GM18870 (cell line): ENCODE measurements around the gene PTPN22.
A peak's percentile ranks its signal among the peaks of the same experiment; 100 is the strongest.

Source experiments
- ATAC-seq: cut with Tn5 transposase; IDR thresholded peaks from one replicate; pipeline ENCODE4 v1.9.1; 2021; ENCODE audit warnings: moderate library complexity; ENCODE audit not compliant: unreplicated experiment

The PTPN22 gene

DNA sequence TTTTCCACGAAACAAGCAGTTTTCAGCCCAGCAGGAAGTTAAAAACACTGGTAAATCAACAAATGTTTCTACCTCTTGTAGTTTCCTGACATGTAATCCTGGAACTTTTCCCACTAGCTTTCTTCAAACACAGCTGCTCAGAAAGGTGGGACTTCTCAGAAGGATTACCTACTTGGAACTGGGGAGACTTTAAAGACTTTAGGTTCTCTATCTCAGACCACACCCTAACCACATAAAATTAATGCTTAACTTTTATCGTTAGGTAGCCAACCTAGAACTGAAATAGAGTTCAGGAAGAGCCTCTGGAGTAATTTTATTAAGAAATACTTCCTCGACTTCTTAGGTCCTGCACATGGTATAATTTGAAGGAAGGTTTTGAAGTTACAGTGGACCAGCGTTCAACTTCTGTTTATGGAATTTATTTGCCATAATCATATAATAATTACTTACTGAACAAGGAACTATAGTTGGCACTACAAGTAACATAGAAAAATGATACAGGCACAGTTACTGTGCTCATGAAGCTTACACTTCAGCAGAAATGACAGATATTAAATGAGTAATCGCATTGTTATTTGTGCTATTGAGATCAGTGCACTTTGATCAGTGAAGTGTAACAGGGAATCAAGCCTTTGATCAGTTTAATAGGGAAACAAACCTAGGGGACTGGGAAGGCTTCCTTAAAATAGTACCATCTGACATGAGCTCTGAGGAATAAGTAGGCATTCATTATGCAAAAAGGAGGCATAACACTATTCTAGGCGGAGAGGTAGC, 16.1 kb upstream of the PTPN22 start, which contains the start of gene BCL2L15:
Gene BCL2L15 (minus strand): TSS at position 180 of the 774 bp plus-strand sequence. CDS start 206 bp downstream, outside the sequence.
- no peak for ATAC-seq

DNA sequence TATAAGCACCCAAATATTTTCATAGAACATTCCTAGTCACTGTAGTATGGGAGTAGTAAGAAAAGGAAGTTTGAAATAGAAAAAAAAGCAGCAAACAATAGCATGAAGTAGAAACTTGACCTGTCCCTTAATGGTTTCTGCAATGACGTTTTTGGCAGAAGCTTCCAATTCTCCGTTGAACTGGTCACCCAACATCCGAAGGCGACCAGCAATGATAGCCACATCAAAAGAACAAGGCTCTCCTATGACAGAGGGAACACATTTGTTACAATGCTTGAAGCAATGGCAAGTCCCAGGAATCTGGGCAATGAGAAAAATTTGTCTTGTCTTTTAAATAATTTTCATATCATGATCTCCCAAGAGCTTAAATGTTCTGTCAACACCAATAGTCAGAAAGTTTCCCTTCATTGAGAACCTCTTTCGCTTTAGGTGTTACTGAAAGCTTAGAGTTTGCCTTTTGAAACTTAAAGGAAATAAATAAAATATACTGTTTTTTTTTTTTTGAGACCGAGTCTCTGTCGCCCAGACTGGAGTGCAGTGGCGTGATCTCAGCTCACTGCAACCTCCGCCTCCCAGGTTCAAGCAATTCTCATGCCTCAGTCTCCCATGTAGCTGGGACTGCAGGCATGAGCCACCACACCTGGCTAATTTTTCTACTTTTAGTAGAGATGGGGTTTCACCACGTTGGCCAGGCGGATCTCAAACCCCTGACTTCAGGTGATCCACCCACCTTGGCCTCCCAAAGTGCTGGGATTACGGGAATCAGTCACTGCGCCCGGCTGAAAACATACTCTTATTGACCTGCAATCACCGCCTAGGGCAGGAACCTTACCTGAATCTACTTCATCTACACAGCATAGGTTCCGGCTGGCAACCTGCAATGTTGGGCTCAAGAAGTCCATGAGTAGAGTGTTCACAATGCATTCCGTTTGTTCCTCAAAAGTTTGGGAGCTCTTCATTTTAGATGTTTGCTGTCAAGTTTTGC, 15.2 kb upstream of the PTPN22 start:
- no peak for ATAC-seq

DNA sequence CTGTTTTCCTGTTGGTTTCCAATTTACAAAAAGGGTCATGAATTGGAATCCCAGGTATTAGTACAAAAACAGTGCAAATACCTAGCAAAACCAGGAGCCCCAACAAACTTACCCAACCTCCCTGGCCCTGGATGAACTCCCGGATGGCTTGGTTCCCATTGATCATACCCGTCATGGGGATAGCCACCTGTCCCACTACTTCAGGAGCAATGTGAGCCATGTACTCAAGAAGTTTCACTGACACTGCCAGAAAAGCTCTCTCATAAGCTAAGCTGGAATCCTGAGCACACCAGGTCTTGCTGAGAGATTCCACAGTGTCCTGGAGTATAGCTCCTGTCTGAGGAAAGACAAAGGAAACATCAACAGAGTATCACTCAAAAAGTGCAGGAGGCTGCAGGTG, 10.1 kb upstream of the PTPN22 start:
- no peak for ATAC-seq

DNA sequence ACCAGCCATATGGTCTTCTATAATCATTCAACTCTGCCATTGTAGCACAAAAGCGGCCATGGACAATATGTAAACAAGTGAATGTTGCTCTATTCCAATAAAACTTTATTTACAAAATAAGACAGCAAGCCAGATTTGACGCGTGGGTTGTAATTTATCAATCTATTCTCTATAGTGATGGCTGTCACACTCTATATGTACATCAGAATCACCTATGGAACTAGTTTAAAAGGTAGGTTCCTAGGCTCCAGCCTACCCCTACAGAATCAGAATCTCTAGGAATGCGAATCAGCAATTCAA, 8.2 kb upstream of the PTPN22 start:
- no peak for ATAC-seq

DNA sequence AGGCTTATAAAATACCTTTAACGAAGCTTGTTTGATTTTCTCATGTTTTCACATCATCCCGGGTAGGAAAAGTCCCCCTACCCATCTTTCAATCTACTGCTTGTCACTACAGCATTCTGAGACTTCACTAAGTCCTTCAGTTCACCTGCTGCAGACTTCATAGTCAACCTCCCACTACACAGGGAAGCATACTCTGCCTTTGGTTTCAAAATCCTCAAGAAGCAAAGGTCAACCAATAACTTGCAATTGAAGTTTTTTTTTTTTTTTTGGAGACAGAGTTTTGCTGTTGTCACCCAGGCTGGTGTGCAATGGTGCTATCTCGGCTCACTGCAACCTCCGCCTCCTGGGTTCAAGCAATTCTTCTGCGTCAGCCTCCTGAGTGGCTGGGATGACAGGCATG, 4.7 kb upstream of the PTPN22 start:
- ATAC-seq, result no peak

DNA sequence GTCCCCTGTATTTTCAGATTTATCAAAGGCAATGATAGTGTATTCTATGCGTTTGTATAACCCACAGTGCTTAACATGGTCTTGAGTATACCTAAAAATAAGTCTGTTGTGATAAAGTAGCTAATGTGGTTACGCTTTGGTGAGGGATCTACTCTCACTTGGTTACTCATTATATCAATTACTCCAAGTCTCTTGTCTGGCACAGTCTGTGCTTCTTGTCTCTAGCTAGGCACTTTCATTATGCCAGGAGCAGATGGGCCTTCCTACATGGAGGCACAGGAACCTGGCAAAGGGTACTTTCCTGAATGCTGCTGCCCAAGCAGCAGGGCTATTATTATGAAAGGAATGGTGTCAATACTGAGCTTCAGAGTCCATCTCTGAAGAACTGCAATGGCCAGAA, 4.2 kb upstream of the PTPN22 start:
- ATAC-seq, result peak; percentile 27

DNA sequence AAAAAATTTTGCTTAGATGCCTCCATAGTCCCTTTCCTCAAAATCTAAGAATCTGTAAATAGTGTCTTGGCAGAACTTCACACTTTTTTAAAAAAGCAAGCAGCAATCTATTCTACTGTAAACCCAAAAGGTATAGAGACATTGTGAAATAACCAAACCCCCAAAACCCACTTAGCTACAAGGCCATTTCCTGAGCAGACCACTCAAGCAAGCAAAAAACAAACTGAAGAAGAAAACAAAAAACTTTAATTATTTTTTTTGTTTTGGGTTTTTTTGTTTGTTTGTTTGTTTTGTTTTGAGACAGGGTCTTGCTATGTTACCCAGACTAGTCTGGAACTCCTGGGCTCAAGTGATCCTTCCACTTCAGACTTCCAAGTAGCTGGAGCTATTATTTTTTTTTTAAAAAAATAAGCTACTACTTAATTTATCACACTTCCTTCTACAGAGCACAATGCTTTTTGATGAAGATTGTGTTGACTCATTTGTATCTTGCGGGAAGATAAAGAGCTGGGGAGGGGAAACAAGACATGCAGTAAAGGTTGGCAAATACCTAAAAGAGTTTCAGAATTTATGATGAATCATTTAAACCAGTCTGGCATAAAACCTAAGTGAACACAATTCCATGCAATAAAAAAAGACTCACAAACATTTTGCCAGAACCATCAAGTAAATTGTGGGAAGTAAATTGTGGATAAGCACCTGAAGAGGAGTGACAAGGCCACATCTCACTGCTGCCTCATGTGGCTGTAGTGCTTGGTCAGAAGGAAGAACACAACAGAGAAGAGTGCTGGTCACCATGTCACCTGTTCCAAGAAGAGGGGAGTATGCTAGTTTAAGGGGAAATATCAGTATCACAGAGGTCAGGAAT, 2.7 kb upstream of the PTPN22 start:
- peak; percentile 35 for ATAC-seq

DNA sequence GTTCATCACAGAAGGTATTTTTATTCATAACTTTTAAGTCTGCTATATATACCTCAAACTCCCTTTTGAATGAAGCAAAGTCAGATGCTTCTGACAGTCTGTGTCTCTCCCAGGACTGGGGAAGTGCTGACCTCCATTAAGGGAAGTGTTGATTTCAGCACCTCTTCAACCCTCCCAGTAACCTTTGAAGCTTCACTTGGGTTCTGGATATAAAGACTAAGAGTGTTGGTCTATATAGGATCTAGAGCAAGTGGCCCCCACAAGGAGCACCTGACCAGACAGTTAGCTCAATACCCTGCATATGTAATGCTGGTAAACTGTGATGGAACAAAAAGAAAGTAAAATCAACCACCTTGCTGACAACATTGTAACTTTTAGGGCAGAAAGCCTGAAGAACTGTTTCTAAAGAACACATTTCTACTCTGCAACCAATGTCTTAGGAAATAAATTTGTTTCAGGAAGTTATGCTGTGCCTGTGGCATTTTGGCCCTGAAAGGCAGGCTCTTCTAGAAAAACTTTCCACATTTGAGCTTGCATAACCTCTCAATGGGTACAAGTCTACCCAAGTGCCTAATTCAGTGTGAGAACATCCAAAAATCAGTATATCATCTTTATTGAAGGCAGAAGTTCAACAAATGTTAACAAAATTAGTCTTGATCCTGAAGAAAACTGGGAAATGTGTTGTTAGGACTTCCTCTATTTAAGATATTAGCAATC, 865 bp upstream of the PTPN22 start:
- ATAC-seq, result no peak

DNA sequence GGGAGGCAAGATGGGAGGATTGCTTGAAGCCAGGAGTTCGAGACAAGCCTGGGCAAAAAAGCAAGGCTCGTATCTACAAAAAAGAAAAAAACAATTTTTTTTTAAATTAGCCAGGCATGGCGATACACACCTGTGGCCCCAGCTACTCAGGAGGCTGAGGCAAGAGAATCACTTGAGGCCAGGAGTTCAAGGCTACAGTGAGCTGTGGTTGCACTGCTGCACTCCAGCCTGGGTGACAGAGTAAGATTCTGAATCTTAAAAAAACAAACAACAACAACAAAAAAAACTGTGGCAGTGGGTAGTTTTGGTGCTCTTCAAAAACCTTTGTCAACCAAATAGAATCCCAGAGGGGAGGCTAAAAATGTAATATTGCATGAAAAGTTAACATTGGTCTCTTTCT, 734 bp downstream of the PTPN22 start:
- no peak for ATAC-seq

DNA sequence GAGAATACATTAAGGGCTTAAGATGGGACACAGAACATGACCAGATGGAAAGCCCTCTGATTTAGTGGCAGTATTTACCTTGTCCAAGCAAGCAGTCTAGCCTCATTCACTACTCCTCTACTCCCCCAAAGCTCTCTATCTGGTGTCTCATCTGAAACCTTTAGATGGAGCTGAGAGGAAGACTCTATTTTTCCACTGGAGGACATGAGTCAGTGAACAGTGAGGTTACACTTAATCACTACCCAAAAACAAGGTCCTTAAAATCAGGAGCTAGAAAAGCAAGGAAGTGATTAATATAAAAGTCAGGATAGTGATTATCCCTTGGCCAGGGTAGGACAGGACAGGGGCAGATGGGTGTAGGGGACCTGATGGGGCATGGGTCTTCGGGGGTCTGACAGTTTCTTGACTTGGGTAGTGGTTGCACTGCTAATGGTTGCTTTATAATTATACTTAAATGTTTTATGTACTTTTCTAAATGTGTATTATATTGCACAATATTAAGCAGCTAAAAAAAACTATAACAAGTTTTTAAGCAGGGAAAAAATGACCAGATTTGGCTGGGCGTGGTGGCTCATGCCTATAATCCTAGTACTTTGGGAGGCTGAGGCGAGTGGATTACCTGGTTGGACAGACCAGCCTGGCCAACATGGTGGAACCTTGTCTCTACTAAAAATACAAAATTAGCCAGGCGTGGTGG, 3.0 kb downstream of the PTPN22 start:
- no peak for ATAC-seq

DNA sequence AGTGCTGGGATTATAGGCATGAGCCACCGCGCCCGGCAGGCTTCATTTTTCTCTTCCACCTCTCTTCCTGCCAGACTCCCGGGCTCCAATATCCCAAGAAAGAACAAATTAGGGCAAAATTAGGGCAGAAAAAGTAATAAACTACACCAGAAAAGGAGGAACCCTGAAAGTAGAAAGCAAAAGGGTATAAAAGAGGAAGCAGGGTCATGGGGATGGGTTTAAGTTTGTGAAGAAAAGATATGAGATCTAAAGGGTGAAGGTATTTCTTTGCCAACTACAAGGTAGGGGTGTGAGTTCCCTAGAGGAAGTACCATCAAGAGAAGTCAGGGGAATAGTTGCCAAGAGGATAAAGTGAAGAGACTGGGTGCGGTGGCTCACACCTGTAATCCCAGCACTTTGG, 9.9 kb downstream of the PTPN22 start:
- ATAC-seq, result no peak

DNA sequence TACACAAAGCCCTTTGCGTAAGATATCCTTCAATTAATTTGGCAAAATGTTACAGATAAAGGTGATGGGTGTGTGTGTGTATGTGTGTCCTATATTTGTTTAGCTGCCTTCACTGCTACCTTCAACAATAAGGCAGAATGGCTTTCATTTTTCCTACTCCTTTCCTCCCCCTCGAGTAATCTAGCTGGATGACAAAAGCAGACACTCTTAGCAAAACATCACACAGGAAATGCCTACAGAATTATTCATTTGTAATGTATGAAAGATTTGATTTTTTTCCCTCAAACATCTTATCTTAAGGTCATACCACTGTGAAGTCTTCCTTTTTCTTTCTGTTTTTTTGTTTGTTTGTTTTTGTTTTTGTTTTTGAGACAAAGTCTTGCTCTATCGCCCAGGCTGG, 10.6 kb downstream of the PTPN22 start:
- ATAC-seq, result no peak

DNA sequence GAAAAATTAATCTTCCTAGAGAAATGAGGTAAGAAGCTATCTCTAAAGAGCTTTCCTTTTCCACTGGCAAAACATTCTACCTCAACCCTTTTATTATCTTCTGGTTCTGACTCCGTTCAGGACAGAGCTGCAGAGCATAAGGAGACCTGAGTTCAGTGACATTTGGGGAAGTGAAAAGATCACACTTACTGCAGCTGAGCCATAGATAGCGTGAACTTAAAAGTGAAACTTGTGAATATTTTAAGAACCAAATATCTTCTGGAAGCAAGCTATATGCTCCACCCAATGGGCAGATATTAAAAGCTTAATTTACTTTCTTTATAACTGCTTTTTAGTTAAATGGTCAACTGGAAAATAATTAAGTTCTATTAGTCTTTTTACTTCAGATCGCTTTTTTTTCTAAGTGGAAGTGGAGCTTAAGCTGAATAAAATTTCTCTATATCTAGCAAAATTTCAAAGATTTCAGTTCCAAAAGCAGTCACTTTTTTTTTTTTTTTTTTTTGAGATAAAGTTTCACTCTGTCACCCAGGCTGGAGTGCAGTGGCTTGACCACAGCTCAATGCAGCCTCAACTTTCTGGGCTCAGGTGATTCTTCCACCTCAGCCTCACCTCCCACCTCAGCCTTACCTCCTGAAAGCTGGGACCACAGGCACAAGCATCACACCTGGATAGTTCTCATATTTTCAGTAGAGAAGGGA, 11.9 kb downstream of the PTPN22 start:
- ATAC-seq, result peak; percentile 90

DNA sequence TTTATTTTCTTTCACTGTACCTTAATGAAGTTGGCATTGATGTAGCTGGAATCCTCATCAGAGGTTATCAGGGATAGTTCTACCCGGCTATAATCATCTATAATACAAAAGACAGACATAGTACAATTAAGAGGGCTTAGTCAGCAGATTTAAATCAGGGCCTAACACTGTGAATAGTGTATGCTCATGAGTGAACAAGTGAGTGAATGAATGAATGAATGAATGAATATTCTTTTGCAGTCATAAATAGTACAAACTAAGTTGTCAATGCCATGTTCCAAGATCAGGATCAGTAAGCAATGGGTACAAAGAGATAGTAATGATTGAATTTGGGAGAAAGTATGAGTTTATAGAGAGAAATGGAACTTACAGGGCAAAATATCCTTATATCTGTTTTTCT, 12.5 kb downstream of the PTPN22 start:
- no peak for ATAC-seq

DNA sequence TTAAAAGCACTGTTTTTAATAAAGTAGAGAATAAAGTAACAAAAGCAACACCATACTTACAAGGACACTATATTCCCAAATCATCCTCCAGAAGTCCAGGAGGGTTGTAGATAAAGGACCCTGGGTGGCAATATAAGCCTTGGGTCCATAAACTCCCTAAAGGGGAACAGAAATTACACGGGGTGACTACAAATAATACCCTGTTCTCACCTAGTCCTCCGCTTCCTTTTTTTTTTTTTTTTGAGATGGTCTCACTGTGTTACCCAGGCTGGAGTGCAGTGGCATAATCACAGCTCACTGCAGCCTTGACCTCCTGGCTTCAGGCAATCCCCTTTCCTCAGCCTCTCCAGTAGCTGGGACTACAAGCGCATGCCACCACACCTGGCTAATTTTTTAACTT, 13.1 kb downstream of the PTPN22 start:
- ATAC-seq, result no peak

DNA sequence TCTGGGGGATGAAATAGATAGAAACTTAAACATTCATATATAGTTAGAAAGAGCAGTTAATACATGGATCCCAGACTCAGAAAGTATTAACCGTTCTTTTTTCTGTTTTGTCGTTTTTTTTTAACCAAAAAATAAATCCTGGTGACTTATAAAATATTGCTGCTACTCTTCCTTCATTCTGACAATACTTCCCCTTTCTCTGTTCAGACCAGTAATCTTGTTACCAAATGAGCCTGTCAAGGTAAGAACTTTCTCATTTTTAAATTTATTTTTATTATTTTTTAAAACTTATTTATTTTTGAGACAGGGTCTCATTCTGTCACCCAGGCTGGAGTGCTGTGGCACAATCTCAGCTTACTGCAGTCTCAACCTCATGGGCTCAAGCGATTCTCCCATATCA, 13.7 kb downstream of the PTPN22 start:
- no peak for ATAC-seq

DNA sequence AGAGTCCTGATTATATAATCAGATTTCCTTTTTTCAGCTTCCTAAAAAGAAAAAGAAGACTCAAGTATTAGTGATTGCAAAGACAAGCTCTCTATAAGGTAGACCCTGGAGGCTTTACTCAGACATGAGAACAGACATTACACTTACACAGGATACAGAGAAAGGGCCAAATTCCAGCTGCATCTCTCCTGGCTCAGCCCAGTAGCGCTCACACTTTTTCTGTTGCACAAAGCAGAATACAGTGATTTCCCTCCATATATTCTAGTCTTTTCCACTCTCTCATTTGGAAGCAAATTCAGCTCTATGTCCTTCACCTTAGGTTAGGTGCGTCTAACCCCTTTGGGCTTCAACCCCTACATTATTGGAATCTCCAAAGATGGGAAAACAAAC, 15.1 kb downstream of the PTPN22 start:
- no peak for ATAC-seq

DNA sequence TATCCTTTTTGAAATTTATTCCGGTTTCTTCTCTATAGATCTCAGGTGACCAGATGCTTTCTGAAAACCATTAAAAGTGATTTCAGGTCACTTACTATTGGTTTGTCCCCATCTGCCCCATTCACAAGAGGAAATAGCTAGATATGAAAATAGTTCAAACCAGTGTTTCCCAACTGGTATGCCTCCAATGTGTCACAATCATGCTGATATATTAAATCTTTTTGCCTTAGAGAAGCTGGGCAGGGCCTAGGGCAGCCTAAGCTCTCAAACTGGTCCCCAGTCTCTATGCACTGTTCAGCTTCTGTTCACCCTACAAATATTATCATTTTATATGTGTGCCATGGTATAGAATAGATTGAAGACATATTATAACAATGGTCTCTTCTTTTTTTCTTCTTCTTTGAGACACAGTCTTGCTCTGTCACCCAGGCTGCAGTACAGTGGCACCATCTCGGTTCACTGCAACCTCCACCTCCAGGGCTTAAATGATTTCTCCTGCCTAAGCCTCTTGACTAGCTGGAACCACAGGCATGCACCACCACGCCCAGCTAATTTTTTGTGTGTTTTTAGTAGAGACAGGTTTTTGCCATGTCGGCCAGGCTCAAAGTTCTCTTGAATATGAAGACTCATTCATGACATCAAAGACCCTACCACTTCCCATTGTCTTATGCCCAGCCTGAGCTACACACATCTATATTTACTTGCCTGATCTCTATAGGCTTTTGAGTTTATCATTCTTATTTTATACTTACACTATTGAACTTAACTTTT, 15.7 kb downstream of the PTPN22 start:
- ATAC-seq, result no peak

DNA sequence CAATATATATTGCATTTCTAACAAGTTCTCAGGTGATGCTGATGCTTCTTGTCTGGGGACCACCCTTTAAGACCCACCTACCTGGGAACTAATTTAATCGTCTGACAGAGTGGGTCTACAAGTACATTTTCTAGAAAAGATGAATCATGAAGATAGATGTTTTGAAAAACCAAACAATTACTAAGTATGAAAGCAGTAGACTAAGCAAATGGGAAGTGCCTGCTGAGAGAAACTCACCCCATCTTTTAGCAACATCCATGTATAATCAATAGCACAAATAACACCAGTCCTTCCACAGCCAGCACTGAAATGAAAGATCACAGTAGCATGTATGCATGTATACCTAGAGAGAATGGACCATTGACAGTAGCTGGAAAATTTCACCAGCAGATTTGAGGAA, 17.3 kb downstream of the PTPN22 start:
- ATAC-seq, result no peak
